Prostate gland (tissue), 2 donors: ENCODE measurements around the gene NT5M.

Experiments
- CTCF ChIP-seq, 4 experiments: fragments of 200-600 bp in 2 of 4; fragments of 450-650 bp in 2 of 4; sonication (generic) in 2 of 4; IDR thresholded peaks; 1 replicate in 3 of 4; 2 replicates in 1 of 4; pipeline ENCODE4 v1.5.1; 2016 to 2019; ENCODE audit warnings: antibody characterized with exemption in 4 of 4, mild to moderate bottlenecking in 2 of 4, moderate library complexity in 2 of 4
- POLR2A ChIP-seq: fragments of 450-650 bp; IDR thresholded peaks from one replicate; pipeline ENCODE4 v1.6.1; 2016; ENCODE audit warnings: antibody characterized with exemption, mild to moderate bottlenecking
- POLR2AphosphoS5 ChIP-seq: sonication (generic); formaldehyde crosslinking; IDR thresholded peaks from one replicate; pipeline ENCODE4 v1.6.1; 2017; ENCODE audit warnings: antibody characterized with exemption

GRCh38 chr17:17365476-17366110 lies 62.4 kb downstream of the NT5M start:
- TF ChIP-seq CTCF (IDR thresholded peaks at IDR 0.05) (no peak), POLR2AphosphoS5 (no peak), POLR2A (no peak)
